Pancreas (tissue), 10 donors: ENCODE measurements around the gene CRYBG2. TPM values are rescaled to one million over a fixed set of nuclear protein-coding genes. Genes with fewer than 3 reads are reported as not detected.
A peak's percentile ranks its signal among the peaks of the same experiment; 100 is the strongest.

ENCODE experiments used
- ATAC-seq, 4 donors: fragments of 200-7000 bp; cut with Tn5 transposase; one replicate each; pipeline versions ENCODE4 v1.8.0 to v1.9.1; 2020; ENCODE audit warnings: mild to moderate bottlenecking in 4 of 4, moderate library complexity in 4 of 4
- DNase-seq, 6 donors: peaks; one replicate each; pipeline ENCODE4 v3.0.0-alpha.2; 2020
- FAIRE-seq: peaks from 2 replicates; lab custom pipeline; 2012; peaks lifted over from hg19 to GRCh38; lab: Jason Lieb, UNC
- H3K27ac ChIP-seq, 4 donors: fragments of 200-600 bp; sonication (generic); 1 replicate in 3 of 4; 2 replicates in 1 of 4; pipeline versions ENCODE4 v1.5.0 to v1.8.0; 2020
- H3K27me3 ChIP-seq, 4 donors: fragments of 200-600 bp; one replicate each; pipeline ENCODE4 v1.8.0; 2021
- H3K36me3 ChIP-seq, 3 donors: fragments of 200-600 bp; sonication (generic) in 1 of 3; one replicate each; pipeline versions ENCODE4 v1.5.0 to v1.8.0; 2020 to 2021
- H3K4me1 ChIP-seq, 3 donors: fragments of 200-600 bp; one replicate each; pipeline ENCODE4 v1.8.0; 2021
- H3K4me3 ChIP-seq, 4 donors: fragments of 200-600 bp; sonication (generic) in 2 of 4; one replicate each; pipeline versions ENCODE4 v1.5.0 to v1.8.0; 2020 to 2021
- H3K9me3 ChIP-seq, 4 donors: fragments of 200-600 bp; one replicate each; pipeline ENCODE4 v1.8.0; 2021
- whole genome bisulfite sequencing, 2 donors: extraction: QIAGEN DNeasy Blood & Tissue Kit; methylation state at CpG; one replicate each; pipeline ENCODE4 v1.1.7; 2013; 5-methylcytosine and 5-hydroxymethylcytosine counted together
- intact Hi-C, 3 donors: fragments of 100-400 bp; cut with DNase I; formaldehyde crosslinking; loops; one replicate each; pipeline versions ENCODE4 v1.11.1 to v1.14.2; 2022
- polyA plus RNA-seq, 2 donors: library from polyadenylated mRNA; stranded (reverse); fragments of 200-250 nt; gene quantifications; one replicate each; pipeline ENCODE4 v1.2.3, GENCODE V29; 2013
- total RNA-seq, 6 donors: library from RNA; stranded (reverse); fragmentation: NEBNext Ultra II Directional in 4 of 6; extraction: Animal tissue kit (Norgen Biotek cat#: 25700) in 4 of 6; gene quantifications; one replicate each; pipeline versions ENCODE4 v1.2.1 to v1.2.4, GENCODE V29; 2021 to 2023
- TF ChIP-seq, protein P1 (sequence below), 4 donors: fragments of 200-600 bp; sonication (generic) in 3 of 4; IDR thresholded peaks; one replicate each; pipeline versions ENCODE4 v1.5.0 to v1.8.0; 2021; ENCODE audit warnings: antibody characterized with exemption in 4 of 4
- donor health status: healthy with polysubstance abuse.
- donor health status: DM: no; HTN: no; CAD: no; lungs with moderate emphysema.
- donor health status: DM: no; HTN: no; CAD: no.
- donor health status: control.
- donor health status: control.
- donor health status: Bipolar disorder and iron deficiency.
- donor health status: DM: yes; HTN: yes; CAD: no.
- donor health status: DM: no; HTN: no; CAD: no.
- donor health status: DM: no; HTN: no; CAD: no.
- donor health status: DM: yes; HTN: yes; CAD: no.

The CRYBG2 gene
- total and polyA plus RNA-seq, 8 donors: 0.12 to 2.0 (median 0.60) TPM

DNA sequence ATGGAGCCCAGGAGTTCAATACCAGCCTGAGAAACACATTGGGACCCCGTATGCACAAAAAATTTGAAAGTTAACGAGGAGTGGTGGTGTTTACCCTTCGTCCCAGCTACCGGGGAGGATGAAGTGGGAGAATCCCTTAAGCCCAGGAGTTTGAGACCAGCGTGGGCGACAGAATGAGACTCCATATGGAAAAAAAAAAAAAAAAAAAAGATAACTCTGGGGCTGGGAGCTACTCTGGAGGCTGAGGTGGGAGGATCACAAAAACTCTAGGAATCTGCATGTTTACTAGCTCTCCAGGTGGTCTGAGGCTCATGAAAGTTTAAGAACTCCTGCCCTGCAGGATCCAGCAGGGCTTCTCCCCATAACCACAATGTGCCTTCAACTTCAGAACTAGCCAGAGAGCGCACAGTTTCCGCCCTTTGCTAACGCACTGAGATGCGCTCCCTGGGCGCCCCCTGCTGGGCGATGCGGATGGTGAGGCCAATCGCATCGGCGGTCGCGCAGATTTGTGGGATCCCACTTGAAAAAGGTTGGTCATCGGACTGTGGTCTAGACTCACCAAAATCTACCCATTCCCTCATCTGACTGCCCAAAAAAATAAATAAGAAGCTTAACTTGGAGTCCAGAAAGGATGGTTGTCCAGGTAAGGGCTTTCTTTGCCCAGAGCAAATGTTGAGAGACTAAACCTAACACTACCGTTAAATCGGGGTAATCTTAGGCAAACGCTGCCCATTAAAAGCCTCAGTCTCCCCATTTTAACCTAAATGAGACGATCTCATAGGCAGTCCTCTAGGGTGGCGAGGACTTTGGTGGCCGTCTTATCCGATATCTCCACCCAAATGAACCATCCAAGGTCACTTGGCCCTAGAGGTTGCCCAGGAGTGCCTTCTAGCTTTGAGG, 9.9 kb upstream of the CRYBG2 start:
- no peak for FAIRE-seq

DNA sequence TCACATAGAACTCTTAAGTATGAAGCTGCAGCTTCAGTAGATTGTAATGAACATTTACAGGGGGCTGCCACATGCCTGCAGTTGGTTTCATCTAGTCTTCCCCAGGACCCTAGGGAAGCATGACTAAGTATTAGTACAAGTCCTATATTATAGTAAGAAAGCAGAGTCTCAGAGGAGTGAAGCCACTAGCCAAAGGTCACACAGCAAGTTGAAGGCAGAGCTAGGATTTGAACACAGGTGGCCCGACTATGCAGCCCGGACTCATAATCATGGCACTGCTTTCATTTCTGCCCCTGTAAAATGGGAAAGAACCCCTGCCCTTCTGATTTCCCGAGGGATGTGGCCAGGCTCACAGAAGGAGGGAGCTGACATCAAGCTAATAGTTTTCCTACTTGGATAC, 8.4 kb upstream of the CRYBG2 start:
- ATAC-seq (no peak), DNase-seq (no peak), FAIRE-seq (no peak)
- H3K27ac ChIP-seq: no peak overlapping the region
- peaks cover 0 to 9% (median 0%) of the 10 kb centered on the region in 3 donors for H3K4me1 ChIP-seq
- intact Hi-C loops: no loop called here
- no peaks in the 10 kb centered on the region for H3K9me3 ChIP-seq
- TF ChIP-seq, protein P1, sequence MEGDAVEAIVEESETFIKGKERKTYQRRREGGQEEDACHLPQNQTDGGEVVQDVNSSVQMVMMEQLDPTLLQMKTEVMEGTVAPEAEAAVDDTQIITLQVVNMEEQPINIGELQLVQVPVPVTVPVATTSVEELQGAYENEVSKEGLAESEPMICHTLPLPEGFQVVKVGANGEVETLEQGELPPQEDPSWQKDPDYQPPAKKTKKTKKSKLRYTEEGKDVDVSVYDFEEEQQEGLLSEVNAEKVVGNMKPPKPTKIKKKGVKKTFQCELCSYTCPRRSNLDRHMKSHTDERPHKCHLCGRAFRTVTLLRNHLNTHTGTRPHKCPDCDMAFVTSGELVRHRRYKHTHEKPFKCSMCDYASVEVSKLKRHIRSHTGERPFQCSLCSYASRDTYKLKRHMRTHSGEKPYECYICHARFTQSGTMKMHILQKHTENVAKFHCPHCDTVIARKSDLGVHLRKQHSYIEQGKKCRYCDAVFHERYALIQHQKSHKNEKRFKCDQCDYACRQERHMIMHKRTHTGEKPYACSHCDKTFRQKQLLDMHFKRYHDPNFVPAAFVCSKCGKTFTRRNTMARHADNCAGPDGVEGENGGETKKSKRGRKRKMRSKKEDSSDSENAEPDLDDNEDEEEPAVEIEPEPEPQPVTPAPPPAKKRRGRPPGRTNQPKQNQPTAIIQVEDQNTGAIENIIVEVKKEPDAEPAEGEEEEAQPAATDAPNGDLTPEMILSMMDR (IDR thresholded peaks at IDR 0.05): no peak
- peaks cover 0 to 18% (median 0%) of the 10 kb centered on the region in 4 donors for H3K27me3 ChIP-seq
- H3K36me3 ChIP-seq: no peaks in the 10 kb centered on the region
- 70 to 87% methylated on average over 3 of the region's 3 CpGs for WGBS, 2 donors
- no peak overlapping the region for H3K4me3 ChIP-seq

More for the DNA sequence above, 9.9 kb upstream of the CRYBG2 start:
- Histone ChIP-seq H3K27ac (no peak overlapping the region), H3K36me3 (no peaks in the 10 kb centered on the region), H3K9me3 (no peaks in the 10 kb centered on the region), H3K4me3 (no peak overlapping the region), H3K4me1 (peaks cover 0 to 9% (median 0%) of the 10 kb centered on the region in 3 donors), H3K27me3 (peaks cover 0 to 18% (median 0%) of the 10 kb centered on the region in 4 donors)
- ATAC-seq (peak; percentile 70 to 89 (median 84)), DNase-seq (peak; percentile 60 to 94 (median 80))
- 21 to 27% methylated on average over 26 of the region's 26 CpGs for WGBS, 2 donors
- intact Hi-C loops: no loop called here
- TF ChIP-seq, protein P1 (IDR thresholded peaks at IDR 0.05): peak; percentile 84 to 96 (median 87)

- Histone ChIP-seq H3K4me3 (no peak overlapping the region), H3K4me1 (peaks cover 0 to 9% (median 0%) of the 10 kb centered on the region in 3 donors), H3K36me3 (no peaks in the 10 kb centered on the region), H3K27ac (no peak overlapping the region), H3K9me3 (no peaks in the 10 kb centered on the region), H3K27me3 (peaks cover 0 to 18% (median 0%) of the 10 kb centered on the region in 4 donors)
- 77 to 84% methylated on average over 12 of the region's 12 CpGs for WGBS, 2 donors
- FAIRE-seq: no peak
- TF ChIP-seq, protein P1 (IDR thresholded peaks at IDR 0.05): no peak
- ATAC-seq: no peak
- DNase-seq: peak in 1 of 6 donors; percentile 66
- intact Hi-C loops: no loop called here
Measured at GRCh38 chr1:26361605-26362122, 7.7 kb upstream of the CRYBG2 start.

GRCh38 chr1:26360807-26361604, 7.1 kb upstream of the CRYBG2 start:
- WGBS, 2 donors: 54% methylated on average over 24 to 27 of the region's 27 CpGs
- H3K4me3 ChIP-seq: peak overlapping the region in 1 of 4 donors; percentile 27
- H3K9me3 ChIP-seq: no peaks in the 10 kb centered on the region
- intact Hi-C loops: no loop called here
- H3K4me1 ChIP-seq: peaks cover 0 to 9% (median 0%) of the 10 kb centered on the region in 3 donors
- no peak for ATAC-seq
- H3K36me3 ChIP-seq: no peaks in the 10 kb centered on the region
- no peak for DNase-seq
- H3K27me3 ChIP-seq: peaks cover 0 to 18% (median 0%) of the 10 kb centered on the region in 4 donors
- no peak overlapping the region for H3K27ac ChIP-seq
- no peak for FAIRE-seq
- TF ChIP-seq, protein P1 (IDR thresholded peaks at IDR 0.05): no peak
